Keratinocyte (primary cell): ENCODE measurements around the gene CCDC171. TPM values are rescaled to one million over a fixed set of nuclear protein-coding genes. Genes with fewer than 3 reads are reported as not detected.

Experiments used
- DNase-seq: peaks from one replicate; pipeline ENCODE4 v3.0.0-alpha.2; 2011; ENCODE audit warnings: low read depth, missing footprints, low spot score
- FAIRE-seq: peaks from 2 replicates; lab custom pipeline; 2011; peaks lifted over from hg19 to GRCh38; lab: Jason Lieb, UNC
- H2AFZ ChIP-seq: 2 replicates; pipeline ENCODE4 v1.6.0; 2012; ENCODE audit warnings: low read length, control low read depth, inconsistent platforms; ENCODE audit not compliant: control insufficient read depth
- H3K27ac ChIP-seq: 2 replicates; pipeline ENCODE4 v1.5.1; 2011; ENCODE audit warnings: low read length; ENCODE audit not compliant: control insufficient read depth, insufficient read depth
- H3K27me3 ChIP-seq: 3 replicates; pipeline ENCODE4 v1.6.0; 2011; ENCODE audit warnings: low read length; ENCODE audit not compliant: control insufficient read depth, insufficient read depth; ENCODE audit errors: extremely low read depth
- H3K36me3 ChIP-seq, 2 experiments: 2 replicates in 1 of 2; 3 replicates in 1 of 2; pipeline ENCODE4 v1.5.1; 2011; ENCODE audit warnings: low read length in 2 of 2, mild to moderate bottlenecking in 1 of 2; ENCODE audit not compliant: control insufficient read depth in 2 of 2, insufficient read depth in 2 of 2; ENCODE audit errors: extremely low read depth in 1 of 2
- H3K4me1 ChIP-seq: 3 replicates; pipeline ENCODE4 v1.5.1; 2011; ENCODE audit warnings: low read length; ENCODE audit not compliant: control insufficient read depth, insufficient read depth; ENCODE audit errors: extremely low read depth
- H3K4me2 ChIP-seq: 3 replicates; pipeline ENCODE4 v1.6.0; 2011; ENCODE audit warnings: low read depth, low read length; ENCODE audit not compliant: control insufficient read depth, insufficient read depth; ENCODE audit errors: extremely low read depth
- H3K4me3 ChIP-seq, 3 experiments: fragments of 200-600 bp in 1 of 3; sonication (generic) in 1 of 3; 2 replicates in 2 of 3; 3 replicates in 1 of 3; pipeline ENCODE4 v1.5.1; 2011 to 2016; ENCODE audit warnings: low read length in 3 of 3, mild to moderate bottlenecking in 3 of 3, control low read depth in 2 of 3, inconsistent platforms in 1 of 3, low read depth in 1 of 3, mixed read lengths in 1 of 3, mixed run types in 1 of 3, moderate library complexity in 1 of 3; ENCODE audit not compliant: control insufficient read depth in 2 of 3, insufficient read depth in 2 of 3; ENCODE audit errors: extremely low read depth in 1 of 3
- H3K79me2 ChIP-seq: 2 replicates; pipeline ENCODE4 v1.6.0; 2012; ENCODE audit warnings: low read length; ENCODE audit not compliant: control insufficient read depth, insufficient read depth
- H3K9ac ChIP-seq: 3 replicates; pipeline ENCODE4 v1.6.0; 2011; ENCODE audit warnings: low read length; ENCODE audit not compliant: control insufficient read depth, insufficient read depth; ENCODE audit errors: extremely low read depth
- H3K9me1 ChIP-seq: 3 replicates; pipeline ENCODE4 v1.6.0; 2011; ENCODE audit warnings: low read length; ENCODE audit not compliant: control insufficient read depth, insufficient read depth; ENCODE audit errors: extremely low read depth
- H3K9me3 ChIP-seq: 2 replicates; pipeline ENCODE4 v1.5.1; 2012; ENCODE audit warnings: low read depth, low read length; ENCODE audit not compliant: control insufficient read depth
- H4K20me1 ChIP-seq: 3 replicates; pipeline ENCODE4 v1.6.0; 2011; ENCODE audit warnings: low read length; ENCODE audit not compliant: control insufficient read depth, insufficient read depth; ENCODE audit errors: extremely low read depth
- CTCF ChIP-seq, 3 experiments: IDR thresholded peaks in 1 of 3; conservative IDR thresholded peaks in 1 of 3; optimal IDR thresholded peaks in 1 of 3; 2 replicates in 2 of 3; 3 replicates in 1 of 3; pipeline versions ENCODE3 to v1.5.1; 2011; ENCODE audit warnings: low read length in 3 of 3, mild to moderate bottlenecking in 3 of 3, moderate library complexity in 2 of 3, control low read depth in 1 of 3, inconsistent platforms in 1 of 3; ENCODE audit not compliant: insufficient read depth in 2 of 3; ENCODE audit errors: extremely low read depth in 1 of 3
- EZH2 ChIP-seq: IDR thresholded peaks from one replicate; pipeline ENCODE4 v1.6.1; 2012; ENCODE audit warnings: inconsistent platforms, mild to moderate bottlenecking, low read length, moderate library complexity
- dilution Hi-C: fragments of 300-500 bp; cut with MboI; formaldehyde crosslinking; loops from one replicate; pipeline ENCODE4 v1.7.0; 2020; ENCODE audit warnings: low sequenced_read_pairs; ENCODE audit not compliant: extremely low pct_ligation_motif_present
- polyA plus RNA-seq, 5 experiments: library from polyadenylated mRNA; depleted of rRNA in 3 of 5; stranded (reverse) in 3 of 5; stranded (forward) in 1 of 5; unstranded in 1 of 5; fragments of >200 nt; gene quantifications; 1 replicate in 1 of 5; 2 replicates in 3 of 5; 3 replicates in 1 of 5; pipeline versions ENCODE4 v1.2.1 to v1.2.3, GENCODE V29; 2011 to 2012; ENCODE audit warnings: missing spikeins in 2 of 5, low read depth in 1 of 5, low replicate concordance in 1 of 5

The CCDC171 gene
- polyA plus RNA-seq, 1 donor (not counting 4 experiments of a cell fraction or from before 2014, with no cell fraction given): 0.46 TPM

- TF ChIP-seq EZH2 (no peak), CTCF (optimal IDR thresholded peaks at IDR 0.05 in 1 of 3, IDR thresholded peaks at IDR 0.05 in 1 of 3, conservative IDR thresholded peaks at IDR 0.05 in 1 of 3; ENCODE audit: extremely low read depth in 1 of 3, insufficient read depth in 2 of 3, low read length in 3 of 3) (no peak)
- Histone ChIP-seq H3K4me1 (no peaks in the 10 kb centered on the region), H3K27ac (no peak overlapping the region), H3K9me1 (no peaks in the 10 kb centered on the region), H3K79me2 (no peaks in the 10 kb centered on the region), H2AFZ (no peak overlapping the region), H3K36me3 (no peaks in the 10 kb centered on the region), H3K27me3 (no peaks in the 10 kb centered on the region), H4K20me1 (no peaks in the 10 kb centered on the region), H3K4me2 (no peak overlapping the region), H3K4me3 (no peak overlapping the region), H3K9me3 (no peaks in the 10 kb centered on the region), H3K9ac (no peak overlapping the region)
- dilution Hi-C loops: no loop called here
- no peak for DNase-seq
- FAIRE-seq: no peak
Observed at GRCh38 chr9:16013366-16013765, 460.5 kb downstream of the CCDC171 start.

- no peaks in the 10 kb centered on the region for H3K9me3 ChIP-seq
- H4K20me1 ChIP-seq: no peaks in the 10 kb centered on the region
- H3K27ac ChIP-seq: no peak overlapping the region
- H3K36me3 ChIP-seq: no peaks in the 10 kb centered on the region
- no peak overlapping the region for H3K9ac ChIP-seq
- no peak for TF ChIP-seq EZH2
- no peak for TF ChIP-seq CTCF (optimal IDR thresholded peaks at IDR 0.05 in 1 of 3, IDR thresholded peaks at IDR 0.05 in 1 of 3, conservative IDR thresholded peaks at IDR 0.05 in 1 of 3; ENCODE audit: extremely low read depth in 1 of 3, insufficient read depth in 2 of 3, low read length in 3 of 3)
- H2AFZ ChIP-seq: no peak overlapping the region
- H3K9me1 ChIP-seq: no peaks in the 10 kb centered on the region
- H3K27me3 ChIP-seq: no peaks in the 10 kb centered on the region
- DNase-seq (no peak), FAIRE-seq (no peak)
- H3K4me2 ChIP-seq: no peak overlapping the region
- no peaks in the 10 kb centered on the region for H3K4me1 ChIP-seq
- H3K4me3 ChIP-seq: no peak overlapping the region
- H3K79me2 ChIP-seq: no peaks in the 10 kb centered on the region
- dilution Hi-C loops: no loop called here
Observed at GRCh38 chr9:16013826-16014225, 461.0 kb downstream of the CCDC171 start.
